ENCODE results near the gene HNRNPM.

The HNRNPM gene

DNA sequence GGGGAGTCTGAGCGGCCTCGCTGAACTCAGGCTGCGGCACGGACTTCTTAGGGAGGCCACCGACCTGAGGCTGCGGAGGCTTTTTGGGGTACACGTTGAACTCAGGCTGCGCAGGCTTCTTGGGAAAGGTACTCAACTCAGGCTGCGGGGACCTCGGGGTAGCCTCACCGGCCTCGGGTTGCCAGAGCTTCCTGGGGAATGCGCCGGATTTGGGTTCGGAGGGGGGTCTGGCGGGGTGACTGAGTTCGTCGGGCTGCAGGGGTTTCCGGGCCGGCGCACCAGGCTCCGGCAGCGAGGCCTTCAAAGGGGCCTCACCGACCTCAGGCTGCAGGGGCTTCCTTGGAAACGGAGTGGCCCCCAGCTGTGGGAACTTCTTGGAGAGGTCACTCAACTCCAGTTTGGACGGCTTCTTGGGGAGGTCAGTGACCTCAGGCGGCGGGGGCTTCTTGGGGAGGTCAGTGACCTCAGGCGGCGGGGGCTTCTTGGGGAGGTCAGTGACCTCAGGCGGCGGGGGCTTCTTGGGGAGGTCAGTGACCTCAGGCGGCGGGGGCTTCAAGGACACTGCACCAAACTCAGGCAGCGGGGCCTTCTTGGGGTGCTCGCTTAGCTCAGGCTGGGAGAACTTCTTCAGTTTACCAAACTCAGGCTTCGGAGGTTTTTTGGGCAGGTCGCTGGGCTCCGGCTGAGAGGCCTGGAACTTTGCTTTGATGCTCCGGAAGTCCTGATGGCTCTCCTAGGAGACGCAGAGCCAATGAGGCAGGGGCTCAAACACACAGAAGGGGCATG is 54.5 kb downstream of the HNRNPM start:
- Histone ChIP-seq H3K36me3 (ENCODE audit: insufficient read depth, low read length) (no peaks in the 10 kb centered on the region), H3K4me3 (ENCODE audit: low read depth in 1 of 2, low read length in 2 of 2) (no peak overlapping the region), H4K20me1 (ENCODE audit: insufficient read depth, low read length) (no peaks in the 10 kb centered on the region), H3K4me1 (ENCODE audit: insufficient read depth, low read length) (no peaks in the 10 kb centered on the region), H3K9me3 (ENCODE audit: insufficient read depth, low read length, severe bottlenecking) (no peaks in the 10 kb centered on the region), H3K79me2 (ENCODE audit: insufficient read depth, low read length) (no peaks in the 10 kb centered on the region), H3K27me3 (ENCODE audit: insufficient read depth, low read length, poor library complexity) (no peaks in the 10 kb centered on the region), H2AFZ (ENCODE audit: low read depth, low read length) (no peak overlapping the region), H3K9ac (ENCODE audit: low read depth, low read length) (no peak overlapping the region), H3K4me2 (ENCODE audit: insufficient read depth, low read length) (no peak overlapping the region), H3K27ac (ENCODE audit: low read length) (no peak overlapping the region)
- no peak for TF ChIP-seq EZH2 (IDR thresholded peaks at IDR 0.05; ENCODE audit: borderline replicate concordance, low read depth, low read length, severe bottlenecking)
- TF ChIP-seq, protein P1, sequence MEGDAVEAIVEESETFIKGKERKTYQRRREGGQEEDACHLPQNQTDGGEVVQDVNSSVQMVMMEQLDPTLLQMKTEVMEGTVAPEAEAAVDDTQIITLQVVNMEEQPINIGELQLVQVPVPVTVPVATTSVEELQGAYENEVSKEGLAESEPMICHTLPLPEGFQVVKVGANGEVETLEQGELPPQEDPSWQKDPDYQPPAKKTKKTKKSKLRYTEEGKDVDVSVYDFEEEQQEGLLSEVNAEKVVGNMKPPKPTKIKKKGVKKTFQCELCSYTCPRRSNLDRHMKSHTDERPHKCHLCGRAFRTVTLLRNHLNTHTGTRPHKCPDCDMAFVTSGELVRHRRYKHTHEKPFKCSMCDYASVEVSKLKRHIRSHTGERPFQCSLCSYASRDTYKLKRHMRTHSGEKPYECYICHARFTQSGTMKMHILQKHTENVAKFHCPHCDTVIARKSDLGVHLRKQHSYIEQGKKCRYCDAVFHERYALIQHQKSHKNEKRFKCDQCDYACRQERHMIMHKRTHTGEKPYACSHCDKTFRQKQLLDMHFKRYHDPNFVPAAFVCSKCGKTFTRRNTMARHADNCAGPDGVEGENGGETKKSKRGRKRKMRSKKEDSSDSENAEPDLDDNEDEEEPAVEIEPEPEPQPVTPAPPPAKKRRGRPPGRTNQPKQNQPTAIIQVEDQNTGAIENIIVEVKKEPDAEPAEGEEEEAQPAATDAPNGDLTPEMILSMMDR (IDR thresholded peaks at IDR 0.05; ENCODE audit: borderline replicate concordance, extremely low read depth, low read length, poor library complexity, severe bottlenecking), result no peak
- DNase-seq (no peak), ATAC-seq (ENCODE audit: insufficient read depth, low read depth) (no peak)

DNA sequence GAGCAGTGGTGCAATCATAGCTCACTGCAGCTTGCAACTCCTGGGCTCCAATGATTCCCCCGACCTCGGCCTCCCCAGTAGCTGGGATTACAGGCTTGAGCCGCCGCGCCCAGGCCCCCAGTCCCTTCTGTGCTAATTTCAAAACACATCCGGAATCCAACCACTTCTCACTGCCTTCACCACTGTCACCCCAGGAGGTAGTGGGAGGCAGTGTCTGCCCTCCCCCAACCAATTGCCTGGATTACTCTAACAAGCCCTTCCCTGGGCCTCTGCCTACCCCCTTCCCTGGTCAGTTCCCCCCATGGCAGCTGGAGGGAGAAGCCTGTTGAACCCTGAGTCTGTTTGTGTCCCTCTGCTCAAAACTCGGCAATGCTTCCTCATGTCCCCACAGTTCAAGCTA is 55.4 kb downstream of the HNRNPM start:
- H3K4me2 ChIP-seq (ENCODE audit: insufficient read depth, low read length), result no peak overlapping the region
- H4K20me1 ChIP-seq (ENCODE audit: insufficient read depth, low read length), result no peaks in the 10 kb centered on the region
- no peaks in the 10 kb centered on the region for H3K36me3 ChIP-seq (ENCODE audit: insufficient read depth, low read length)
- H3K4me3 ChIP-seq (ENCODE audit: low read depth in 1 of 2, low read length in 2 of 2), result no peak overlapping the region
- ATAC-seq (ENCODE audit: insufficient read depth, low read depth) (no peak), DNase-seq (no peak)
- H3K79me2 ChIP-seq (ENCODE audit: insufficient read depth, low read length), result no peaks in the 10 kb centered on the region
- H3K9ac ChIP-seq (ENCODE audit: low read depth, low read length), result no peak overlapping the region
- no peaks in the 10 kb centered on the region for H3K9me3 ChIP-seq (ENCODE audit: insufficient read depth, low read length, severe bottlenecking)
- H2AFZ ChIP-seq (ENCODE audit: low read depth, low read length), result no peak overlapping the region
- no peak for TF ChIP-seq EZH2 (IDR thresholded peaks at IDR 0.05; ENCODE audit: borderline replicate concordance, low read depth, low read length, severe bottlenecking)
- TF ChIP-seq, protein P1 (IDR thresholded peaks at IDR 0.05; ENCODE audit: borderline replicate concordance, extremely low read depth, low read length, poor library complexity, severe bottlenecking), result no peak
- H3K4me1 ChIP-seq (ENCODE audit: insufficient read depth, low read length), result no peaks in the 10 kb centered on the region
- H3K27ac ChIP-seq (ENCODE audit: low read length), result no peak overlapping the region
- H3K27me3 ChIP-seq (ENCODE audit: insufficient read depth, low read length, poor library complexity), result no peaks in the 10 kb centered on the region

DNA sequence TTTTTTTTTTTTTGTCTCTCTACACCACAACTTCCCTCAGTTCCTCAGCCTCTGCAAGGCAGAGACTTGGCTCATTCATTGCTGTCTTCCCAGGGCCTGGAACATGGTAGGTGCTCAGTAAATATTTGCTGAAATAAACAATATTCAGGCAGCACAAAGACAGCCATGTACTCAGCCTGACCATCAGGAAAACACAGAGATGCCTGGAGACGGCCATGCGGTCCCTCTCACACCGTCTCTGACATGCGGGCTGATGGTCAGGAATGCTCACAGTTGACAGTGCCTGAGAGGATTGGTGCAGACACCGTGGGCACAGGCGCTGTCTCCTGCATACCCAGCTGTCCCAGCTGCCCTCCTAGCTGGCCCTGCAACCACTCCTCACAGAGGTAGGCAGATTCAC is 56.7 kb downstream of the HNRNPM start:
- no peak overlapping the region for H2AFZ ChIP-seq (ENCODE audit: low read depth, low read length)
- no peaks in the 10 kb centered on the region for H3K36me3 ChIP-seq (ENCODE audit: insufficient read depth, low read length)
- no peak overlapping the region for H3K4me2 ChIP-seq (ENCODE audit: insufficient read depth, low read length)
- no peak overlapping the region for H3K4me3 ChIP-seq (ENCODE audit: low read depth in 1 of 2, low read length in 2 of 2)
- no peak for DNase-seq
- H3K4me1 ChIP-seq (ENCODE audit: insufficient read depth, low read length), result peaks cover 10% of the 10 kb centered on the region
- no peak for ATAC-seq (ENCODE audit: insufficient read depth, low read depth)
- H3K27ac ChIP-seq (ENCODE audit: low read length), result no peak overlapping the region
- TF ChIP-seq EZH2 (IDR thresholded peaks at IDR 0.05; ENCODE audit: borderline replicate concordance, low read depth, low read length, severe bottlenecking), result no peak
- TF ChIP-seq, protein P1 (IDR thresholded peaks at IDR 0.05; ENCODE audit: borderline replicate concordance, extremely low read depth, low read length, poor library complexity, severe bottlenecking), result no peak
- H3K79me2 ChIP-seq (ENCODE audit: insufficient read depth, low read length), result no peaks in the 10 kb centered on the region
- H3K9ac ChIP-seq (ENCODE audit: low read depth, low read length), result no peak overlapping the region
- no peaks in the 10 kb centered on the region for H3K27me3 ChIP-seq (ENCODE audit: insufficient read depth, low read length, poor library complexity)
- no peaks in the 10 kb centered on the region for H3K9me3 ChIP-seq (ENCODE audit: insufficient read depth, low read length, severe bottlenecking)
- no peaks in the 10 kb centered on the region for H4K20me1 ChIP-seq (ENCODE audit: insufficient read depth, low read length)
